Measurements from ENCODE around the gene WDR46. TPM values are rescaled to one million over a fixed set of nuclear protein-coding genes. Genes with fewer than 3 reads are reported as not detected.
A peak's percentile ranks its signal among the peaks of the same experiment; 100 is the strongest.

WDR46 gene
- polyA plus RNA-seq, 2 of the 4 experiments (the other 2 are of a cell fraction): 35.1 to 88.4 TPM

DNA sequence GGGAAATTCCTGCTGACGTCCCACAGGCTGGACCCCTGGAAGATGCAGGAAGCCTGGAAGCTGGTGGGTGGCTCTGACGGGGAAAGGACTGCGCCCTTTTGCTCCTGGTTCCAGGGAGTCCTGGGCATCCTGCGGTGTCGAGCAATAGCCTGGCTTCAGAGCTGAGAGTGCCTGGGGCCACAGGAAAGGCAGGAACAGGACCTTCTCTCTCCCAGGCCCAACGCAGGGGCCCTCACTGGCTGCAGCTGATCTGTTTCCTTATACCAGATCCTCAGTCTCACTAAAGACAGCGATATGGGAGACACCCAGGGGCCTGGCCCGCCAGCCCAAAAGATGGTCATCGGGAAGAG, 10.7 kb downstream of the WDR46 start:
- TF ChIP-seq, protein P1, sequence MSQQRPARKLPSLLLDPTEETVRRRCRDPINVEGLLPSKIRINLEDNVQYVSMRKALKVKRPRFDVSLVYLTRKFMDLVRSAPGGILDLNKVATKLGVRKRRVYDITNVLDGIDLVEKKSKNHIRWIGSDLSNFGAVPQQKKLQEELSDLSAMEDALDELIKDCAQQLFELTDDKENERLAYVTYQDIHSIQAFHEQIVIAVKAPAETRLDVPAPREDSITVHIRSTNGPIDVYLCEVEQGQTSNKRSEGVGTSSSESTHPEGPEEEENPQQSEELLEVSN (IDR thresholded peaks at IDR 0.05; ENCODE audit: borderline replicate concordance, low read depth): no peak
- TF ChIP-seq NR3C1 (IDR thresholded peaks at IDR 0.05) (no peak), RNF2 (IDR thresholded peaks at IDR 0.05; ENCODE audit: borderline replicate concordance, low read depth) (no peak), HEYL (CRISPR knock-in tag; IDR thresholded peaks at IDR 0.05) (no peak)
- ChIA-PET CTCF (interaction anchor here (0.7 to 5.7 kb wide), 7 partner anchors 10 to 129 kb away, joined by 3 to 44 read pairs (median 6); partner anchors contain the start of genes PFDN6, RGL2 and WDR46), POLR2A (interaction anchor here (0.9 to 1.6 kb wide), 3 partner anchors 21 to 306 kb away, joined by 3 to 6 read pairs (median 4); partner anchors contain the start of gene RGL2)
- ATAC-seq: peak; percentile 2 to 11; a peak in 4 of 6 replicates
- no peak for FAIRE-seq
- DNase-seq (ENCODE audit: low read depth in 1 of 2, low spot score in 1 of 2): no peak
- H3K4me1 ChIP-seq: peaks cover 40% of the 10 kb centered on the region
- 88% methylated on average over 8 of the region's 9 CpGs for whole genome bisulfite sequencing (ENCODE audit: missing lambda C conversion rate)
- no peak overlapping the region for H3K4me3 ChIP-seq
- H3K27ac ChIP-seq: no peak overlapping the region
- H3K4me2 ChIP-seq: no peak overlapping the region
- H3K9me3 ChIP-seq: no peaks in the 10 kb centered on the region

GRCh38 chr6:33277663-33278391, 11.2 kb downstream of the WDR46 start:
- CTCF ChIA-PET: interaction anchor here (0.7 to 5.7 kb wide), 9 partner anchors 10 to 148 kb away, joined by 3 to 44 read pairs (median 6); partner anchors contain the start of genes PFDN6, RGL2 and WDR46
- FAIRE-seq (no peak), DNase-seq (ENCODE audit: low read depth in 1 of 2, low spot score in 1 of 2) (peak in 1 of 2 experiments; percentile 33), ATAC-seq (peak; percentile 21 to 25; a peak in 4 of 6 replicates)
- no peak for TF ChIP-seq HES2 (IDR thresholded peaks at IDR 0.05)
- peak; percentile 47; the same call in 1 of the 2 replicates for TF ChIP-seq PBX3 (IDR thresholded peaks at IDR 0.05)
- no peak for TF ChIP-seq NPAS2 (CRISPR knock-in tag; IDR thresholded peaks at IDR 0.05; ENCODE audit: borderline replicate concordance)
- TF ChIP-seq RAD21 (conservative IDR thresholded peaks at IDR 0.05 in 1 of 2, IDR thresholded peaks at IDR 0.05 in 1 of 2): no peak
- Histone ChIP-seq H3K9me3 (no peaks in the 10 kb centered on the region), H3K4me2 (peak overlapping the region; percentile 91; the same call in 1 of the 3 replicates), H3K4me1 (peaks cover 41% of the 10 kb centered on the region), H3K27ac (peak overlapping the region; percentile 68 to 97; a peak in 4 of 6 replicates), H3K4me3 (no peak overlapping the region)
- 93% methylated on average over 9 of the region's 39 CpGs for WGBS (ENCODE audit: missing lambda C conversion rate)
- POLR2A ChIA-PET: interaction anchor here (0.7 to 2.1 kb wide), 8 partner anchors 11 to 306 kb away, joined by 3 to 10 read pairs (median 4); partner anchors contain the start of genes PFDN6, RGL2, WDR46 and ZBTB22

GRCh38 chr6:33276864-33277662, 12.0 kb downstream of the WDR46 start, which contains the start of gene B3GALT4:
B3GALT4 (plus strand) TSS chr6:33277123; CDS start chr6:33277420, 297 bp downstream.
- POLR2A ChIA-PET: interaction anchor here (0.7 to 2.1 kb wide), 7 partner anchors 12 to 305 kb away, joined by 3 to 10 read pairs (median 4); partner anchors contain the start of genes PFDN6, WDR46 and ZBTB22
- peak within 1 kb of the TSS; percentile 87 for H3K4me3 ChIP-seq
- CTCF ChIA-PET: interaction anchor here (0.7 to 5.7 kb wide), 8 partner anchors 11 to 148 kb away, joined by 3 to 44 read pairs (median 7); partner anchors contain the start of genes PFDN6, RGL2 and WDR46
- DNase-seq (ENCODE audit: low read depth in 1 of 2, low spot score in 1 of 2) (peak; percentile 46 to 73), FAIRE-seq (no peak), ATAC-seq (peak; percentile 52 to 65)
- no peaks in the 10 kb centered on the region for H3K9me3 ChIP-seq
- peaks cover 41% of the 10 kb centered on the region for H3K4me1 ChIP-seq
- peak within 1 kb of the TSS; percentile 91 for H3K4me2 ChIP-seq
- H3K27ac ChIP-seq: peak within 1 kb of the TSS; percentile 68 to 97
- 2% methylated on average over 32 of the region's 80 CpGs for WGBS (ENCODE audit: missing lambda C conversion rate)
- TF ChIP-seq TP53 (CRISPR knock-in tag; IDR thresholded peaks at IDR 0.05) (peak; percentile 97), ZC3H11A (IDR thresholded peaks at IDR 0.05) (no peak), HES2 (IDR thresholded peaks at IDR 0.05) (no peak), FOSB (CRISPR knock-in tag; IDR thresholded peaks at IDR 0.05) (peak; percentile 76; the same call in 1 of the 2 replicates), RARB (CRISPR knock-in tag; IDR thresholded peaks at IDR 0.05) (peak; percentile 28; the same call in 1 of the 2 replicates), CEBPB (IDR thresholded peaks at IDR 0.05) (no peak), CHD2 (IDR thresholded peaks at IDR 0.05; ENCODE audit: low read length, partially characterized antibody) (peak; percentile 17), HEYL (CRISPR knock-in tag; IDR thresholded peaks at IDR 0.05) (no peak), RFX5 (IDR thresholded peaks at IDR 0.05) (no peak), ZNF302 (CRISPR knock-in tag; IDR thresholded peaks at IDR 0.05) (no peak), POLR2AphosphoS2 (conservative IDR thresholded peaks at IDR 0.05; ENCODE audit: low read length) (peak; percentile 97; the same call in 1 of the 2 replicates), EHF (CRISPR knock-in tag; IDR thresholded peaks at IDR 0.05) (peak; percentile 60; the same call in 1 of the 2 replicates), HOXB5 (CRISPR knock-in tag; IDR thresholded peaks at IDR 0.05) (peak; percentile 49; the same call in 1 of the 2 replicates), BHLHE40 (IDR thresholded peaks at IDR 0.05; ENCODE audit: low read depth, low read length) (no peak), RAD21 (conservative IDR thresholded peaks at IDR 0.05 in 1 of 2, IDR thresholded peaks at IDR 0.05 in 1 of 2) (no peak), ESRRA (IDR thresholded peaks at IDR 0.05; ENCODE audit: borderline replicate concordance, low read length) (no peak)
- TF ChIP-seq, protein P2, sequence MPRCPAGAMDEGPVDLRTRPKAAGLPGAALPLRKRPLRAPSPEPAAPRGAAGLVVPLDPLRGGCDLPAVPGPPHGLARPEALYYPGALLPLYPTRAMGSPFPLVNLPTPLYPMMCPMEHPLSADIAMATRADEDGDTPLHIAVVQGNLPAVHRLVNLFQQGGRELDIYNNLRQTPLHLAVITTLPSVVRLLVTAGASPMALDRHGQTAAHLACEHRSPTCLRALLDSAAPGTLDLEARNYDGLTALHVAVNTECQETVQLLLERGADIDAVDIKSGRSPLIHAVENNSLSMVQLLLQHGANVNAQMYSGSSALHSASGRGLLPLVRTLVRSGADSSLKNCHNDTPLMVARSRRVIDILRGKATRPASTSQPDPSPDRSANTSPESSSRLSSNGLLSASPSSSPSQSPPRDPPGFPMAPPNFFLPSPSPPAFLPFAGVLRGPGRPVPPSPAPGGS (IDR thresholded peaks at IDR 0.05): peak; percentile 70; the same call in 1 of the 3 replicates
- TF ChIP-seq, protein P3, sequence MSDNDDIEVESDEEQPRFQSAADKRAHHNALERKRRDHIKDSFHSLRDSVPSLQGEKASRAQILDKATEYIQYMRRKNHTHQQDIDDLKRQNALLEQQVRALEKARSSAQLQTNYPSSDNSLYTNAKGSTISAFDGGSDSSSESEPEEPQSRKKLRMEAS (IDR thresholded peaks at IDR 0.05): peak; percentile 57

Data from A549 (cell line).